Measurements from ENCODE around the gene NUP93. TPM values are rescaled to one million over a fixed set of nuclear protein-coding genes. Genes with fewer than 3 reads are reported as not detected.

NUP93 gene
- total RNA-seq, 2 donors from 2014 or later: 25.7 to 38.7 TPM

DNA sequence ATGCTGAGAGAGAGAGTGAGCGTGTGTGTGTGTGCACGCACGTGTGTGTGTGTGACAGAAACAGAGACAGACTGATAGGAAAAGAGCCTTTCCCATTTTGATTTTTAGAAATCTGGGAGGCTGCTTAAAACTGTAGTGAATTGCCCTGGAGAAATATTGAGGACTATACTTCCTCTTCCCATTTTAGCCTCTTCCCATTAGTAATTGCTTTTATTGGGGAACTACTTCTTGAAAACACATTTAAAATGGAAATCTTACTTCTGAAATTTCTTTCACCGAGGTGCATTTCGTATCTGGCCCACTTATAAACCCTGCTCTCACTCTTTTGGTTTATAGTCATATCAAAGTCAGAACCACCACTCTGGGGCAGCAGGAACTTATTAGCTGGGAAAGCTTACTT is 47.1 kb downstream of the NUP93 start:
- ATAC-seq (ENCODE audit: insufficient number of reproducible peaks, low FRiP score, low read depth) (no peak), DNase-seq (ENCODE audit: low spot score) (no peak)
- Histone ChIP-seq H3K9me3 (no peaks in the 10 kb centered on the region), H3K27ac (no peak overlapping the region), H3K4me1 (ENCODE audit: control insufficient read depth in 1 of 2, low read depth in 2 of 2) (peaks cover 13 to 19% of the 10 kb centered on the region in 2 donors), H3K36me3 (no peaks in the 10 kb centered on the region), H3K27me3 (replicated peaks; ENCODE audit: insufficient read depth) (no peaks in the 10 kb centered on the region), H3K4me3 (no peak overlapping the region)
- no peak for TF ChIP-seq CTCF (IDR thresholded peaks at IDR 0.05)

DNA sequence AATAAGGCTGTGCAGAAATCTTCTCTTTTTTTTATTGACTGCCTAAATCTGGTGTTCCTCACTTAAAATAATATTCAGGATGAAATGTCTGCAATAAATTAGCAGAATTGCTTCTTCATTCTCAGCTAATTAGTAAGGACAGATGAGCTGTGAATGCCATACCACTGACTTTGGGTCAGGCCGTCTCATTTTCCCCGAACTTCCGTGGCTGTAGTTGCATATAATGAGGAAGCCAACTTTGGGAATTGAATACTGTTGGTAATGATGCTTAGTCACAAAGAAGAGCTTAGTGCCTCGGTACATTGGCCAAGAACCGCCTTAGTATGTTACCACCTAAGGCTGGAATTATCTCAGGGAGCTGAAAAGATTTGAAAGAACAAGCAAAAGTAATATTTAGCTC is 47.6 kb downstream of the NUP93 start:
- Histone ChIP-seq H3K4me1 (ENCODE audit: control insufficient read depth in 1 of 2, low read depth in 2 of 2) (peaks cover 8 to 14% of the 10 kb centered on the region in 2 donors), H3K27ac (no peak overlapping the region), H3K36me3 (no peaks in the 10 kb centered on the region), H3K4me3 (no peak overlapping the region), H3K27me3 (replicated peaks; ENCODE audit: insufficient read depth) (no peaks in the 10 kb centered on the region), H3K9me3 (no peaks in the 10 kb centered on the region)
- ATAC-seq (ENCODE audit: insufficient number of reproducible peaks, low FRiP score, low read depth) (no peak), DNase-seq (ENCODE audit: low spot score) (no peak)
- TF ChIP-seq CTCF (IDR thresholded peaks at IDR 0.05): no peak

- no peaks in the 10 kb centered on the region for H3K9me3 ChIP-seq
- no peaks in the 10 kb centered on the region for H3K36me3 ChIP-seq
- peaks cover 7 to 14% of the 10 kb centered on the region in 2 donors for H3K4me1 ChIP-seq (ENCODE audit: control insufficient read depth in 1 of 2, low read depth in 2 of 2)
- no peak for ATAC-seq (ENCODE audit: insufficient number of reproducible peaks, low FRiP score, low read depth)
- TF ChIP-seq CTCF (IDR thresholded peaks at IDR 0.05): no peak
- no peak for DNase-seq (ENCODE audit: low spot score)
- H3K27ac ChIP-seq: no peak overlapping the region
- H3K4me3 ChIP-seq: no peak overlapping the region
- H3K27me3 ChIP-seq (replicated peaks; ENCODE audit: insufficient read depth): no peaks in the 10 kb centered on the region
Measured at GRCh38 chr16:56779906-56780305, 50.0 kb downstream of the NUP93 start.

DNA sequence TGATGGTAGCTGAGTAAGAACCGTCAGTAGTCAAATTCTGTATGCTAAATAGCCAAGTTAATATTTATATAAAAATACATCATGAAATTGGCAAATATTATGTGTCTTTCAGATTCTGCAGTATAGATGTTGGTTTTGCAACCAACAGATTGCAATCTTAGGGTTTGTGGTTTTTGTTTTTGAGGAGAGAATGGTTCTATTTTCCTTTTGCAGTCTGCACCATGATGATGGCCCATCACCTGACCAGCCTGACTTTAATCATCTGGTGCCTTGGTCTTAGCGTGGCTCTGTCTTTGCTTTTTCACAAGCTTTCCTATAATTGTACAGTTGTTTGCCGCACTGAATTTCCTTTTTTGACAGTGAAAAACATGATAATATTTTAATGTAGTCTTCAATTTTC is 50.7 kb downstream of the NUP93 start:
- Histone ChIP-seq H3K4me3 (no peak overlapping the region), H3K9me3 (no peaks in the 10 kb centered on the region), H3K27ac (no peak overlapping the region), H3K4me1 (ENCODE audit: control insufficient read depth in 1 of 2, low read depth in 2 of 2) (peaks cover 7 to 14% of the 10 kb centered on the region in 2 donors), H3K36me3 (no peaks in the 10 kb centered on the region), H3K27me3 (replicated peaks; ENCODE audit: insufficient read depth) (no peaks in the 10 kb centered on the region)
- TF ChIP-seq CTCF (IDR thresholded peaks at IDR 0.05): no peak
- ATAC-seq (ENCODE audit: insufficient number of reproducible peaks, low FRiP score, low read depth) (no peak), DNase-seq (ENCODE audit: low spot score) (no peak)

- DNase-seq (ENCODE audit: low spot score): no peak
- Histone ChIP-seq H3K4me1 (ENCODE audit: control insufficient read depth in 1 of 2, low read depth in 2 of 2) (peaks cover 2 to 9% of the 10 kb centered on the region in 2 donors), H3K27ac (no peak overlapping the region), H3K4me3 (no peak overlapping the region), H3K36me3 (no peaks in the 10 kb centered on the region), H3K27me3 (replicated peaks; ENCODE audit: insufficient read depth) (no peaks in the 10 kb centered on the region), H3K9me3 (no peaks in the 10 kb centered on the region)
- ATAC-seq (ENCODE audit: insufficient number of reproducible peaks, low FRiP score, low read depth): no peak
- TF ChIP-seq CTCF (IDR thresholded peaks at IDR 0.05): no peak
Measured at GRCh38 chr16:56781528-56781961, 51.6 kb downstream of the NUP93 start.
